ENCODE results near the gene RNASEH2A.

RNASEH2A gene

GRCh38 chr19:12799742-12800465 lies 6.5 kb upstream of the RNASEH2A start:
- no peak overlapping the region for H3K4me3 ChIP-seq (ENCODE audit: low read depth, low read length)
- no peak for DNase-seq (ENCODE audit: low read depth)

DNA sequence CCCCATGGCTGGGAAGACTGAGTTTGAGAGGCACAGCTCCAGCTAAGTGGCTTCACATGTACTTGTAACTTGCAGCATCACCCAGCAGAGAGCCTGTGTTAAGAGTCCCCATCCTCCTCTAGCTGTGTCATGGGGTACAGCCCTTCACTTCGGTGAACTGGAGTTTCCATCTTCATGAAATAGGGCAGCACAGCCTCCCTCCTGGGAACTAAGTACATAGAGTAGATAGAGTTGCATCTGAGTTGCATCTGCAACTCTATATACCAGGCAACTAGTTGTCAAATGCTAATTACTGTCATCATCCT lies 6.0 kb upstream of the RNASEH2A start:
- TF ChIP-seq, protein P1, sequence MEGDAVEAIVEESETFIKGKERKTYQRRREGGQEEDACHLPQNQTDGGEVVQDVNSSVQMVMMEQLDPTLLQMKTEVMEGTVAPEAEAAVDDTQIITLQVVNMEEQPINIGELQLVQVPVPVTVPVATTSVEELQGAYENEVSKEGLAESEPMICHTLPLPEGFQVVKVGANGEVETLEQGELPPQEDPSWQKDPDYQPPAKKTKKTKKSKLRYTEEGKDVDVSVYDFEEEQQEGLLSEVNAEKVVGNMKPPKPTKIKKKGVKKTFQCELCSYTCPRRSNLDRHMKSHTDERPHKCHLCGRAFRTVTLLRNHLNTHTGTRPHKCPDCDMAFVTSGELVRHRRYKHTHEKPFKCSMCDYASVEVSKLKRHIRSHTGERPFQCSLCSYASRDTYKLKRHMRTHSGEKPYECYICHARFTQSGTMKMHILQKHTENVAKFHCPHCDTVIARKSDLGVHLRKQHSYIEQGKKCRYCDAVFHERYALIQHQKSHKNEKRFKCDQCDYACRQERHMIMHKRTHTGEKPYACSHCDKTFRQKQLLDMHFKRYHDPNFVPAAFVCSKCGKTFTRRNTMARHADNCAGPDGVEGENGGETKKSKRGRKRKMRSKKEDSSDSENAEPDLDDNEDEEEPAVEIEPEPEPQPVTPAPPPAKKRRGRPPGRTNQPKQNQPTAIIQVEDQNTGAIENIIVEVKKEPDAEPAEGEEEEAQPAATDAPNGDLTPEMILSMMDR (conservative IDR thresholded peaks at IDR 0.05; ENCODE audit: low read depth, low read length): no peak
- peak overlapping the region; percentile 89 for H3K4me3 ChIP-seq (ENCODE audit: low read depth, low read length)
- no peak for DNase-seq (ENCODE audit: low read depth)

More at GRCh38 chr19:12799742-12800465, 6.5 kb upstream of the RNASEH2A start:
- TF ChIP-seq, protein P1 (conservative IDR thresholded peaks at IDR 0.05; ENCODE audit: low read depth, low read length): no peak

GRCh38 chr19:12800923-12801465 lies 5.4 kb upstream of the RNASEH2A start:
- no peak for DNase-seq (ENCODE audit: low read depth)
- TF ChIP-seq, protein P1 (conservative IDR thresholded peaks at IDR 0.05; ENCODE audit: low read depth, low read length): no peak
- peak overlapping the region; percentile 89 for H3K4me3 ChIP-seq (ENCODE audit: low read depth, low read length)

GRCh38 chr19:12801466-12802266 lies 4.7 kb upstream of the RNASEH2A start, which contains the start of the genes PRDX2 and THSD8:
PRDX2 (minus strand) TSS chr19:12801800; CDS start chr19:12801261, 539 bp downstream.
THSD8 (plus strand) TSS chr19:12802069; CDS start chr19:12802072, 3 bp downstream.
- peak within 1 kb of the TSS; percentile 89 for H3K4me3 ChIP-seq (ENCODE audit: low read depth, low read length)
- TF ChIP-seq, protein P1 (conservative IDR thresholded peaks at IDR 0.05; ENCODE audit: low read depth, low read length): no peak
- peak; percentile 83 for DNase-seq (ENCODE audit: low read depth)

- no peak for DNase-seq (ENCODE audit: low read depth)
- TF ChIP-seq, protein P1 (conservative IDR thresholded peaks at IDR 0.05; ENCODE audit: low read depth, low read length): peak; percentile 25
- peak overlapping the region; percentile 89 for H3K4me3 ChIP-seq (ENCODE audit: low read depth, low read length)
These were observed 3.9 kb upstream of the RNASEH2A start for GRCh38 chr19:12802267-12803106.

GRCh38 chr19:12804051-12804450 lies 2.3 kb upstream of the RNASEH2A start:
- no peak for DNase-seq (ENCODE audit: low read depth)
- H3K4me3 ChIP-seq (ENCODE audit: low read depth, low read length): no peak overlapping the region
- TF ChIP-seq, protein P1 (conservative IDR thresholded peaks at IDR 0.05; ENCODE audit: low read depth, low read length): no peak
